Testis (tissue), 3 donors: ENCODE measurements around the gene ELAPOR1. TPM values are rescaled to one million over a fixed set of nuclear protein-coding genes. Genes with fewer than 3 reads are reported as not detected.

ENCODE experiments used
- DNase-seq: peaks from one replicate; pipeline ENCODE4 v3.0.0-alpha.2; 2019
- H3K27ac ChIP-seq, 2 donors: fragments of 200-600 bp; sonication (generic); one replicate each; pipeline ENCODE4 v1.5.1; 2019
- H3K27me3 ChIP-seq: fragments of 200-600 bp; sonication (generic); one replicate; pipeline ENCODE4 v1.5.1; 2019
- H3K36me3 ChIP-seq: fragments of 200-600 bp; sonication (generic); one replicate; pipeline ENCODE4 v1.5.1; 2017; ENCODE audit warnings: low read depth; ENCODE audit errors: missing control alignments
- H3K4me1 ChIP-seq: fragments of 200-600 bp; sonication (generic); one replicate; pipeline ENCODE4 v1.5.1; 2019
- H3K4me3 ChIP-seq, 2 donors: fragments of 200-600 bp; sonication (generic); one replicate each; pipeline ENCODE4 v1.5.1; 2017 to 2019
- H3K9me3 ChIP-seq: fragments of 200-600 bp; sonication (generic); one replicate; pipeline ENCODE4 v1.5.1; 2017
- POLR2A ChIP-seq: fragments of 450-650 bp; IDR thresholded peaks from one replicate; pipeline ENCODE4 v1.6.1; 2017; ENCODE audit warnings: antibody characterized with exemption, mild to moderate bottlenecking, moderate library complexity
- WGBS, 2 donors: methylation state at CpG; one replicate each; pipeline ENCODE4 v1.1.5; 2018; 5-methylcytosine and 5-hydroxymethylcytosine counted together
- intact Hi-C: fragments of 100-400 bp; cut with DNase I; formaldehyde crosslinking; loops from one replicate; pipeline ENCODE4 v1.15.1; 2023; ENCODE audit warnings: low total_unique reads
- polyA plus RNA-seq: library from polyadenylated mRNA; stranded (reverse); fragments of 350-450 nt; fragmentation: Illumina TruSeq; extraction: RNeasy Lipid Tissue Mini Kit (QIAGEN cat#74804); gene quantifications from one replicate; pipeline ENCODE4 v1.2.3, GENCODE V29; 2014; ENCODE audit warnings: low read depth, low replicate concordance; ENCODE audit not compliant: insufficient read depth
- total RNA-seq, 2 donors: library from RNA; depleted of rRNA; stranded (reverse); fragments of >200 nt; gene quantifications; one replicate each; pipeline ENCODE4 v1.2.3, GENCODE V29; 2016
- TF ChIP-seq, protein P1 (sequence below), 3 experiments: fragments of 450-650 bp in 2 of 3; fragments of 200-600 bp in 1 of 3; sonication (generic) in 1 of 3; IDR thresholded peaks; one replicate each; pipeline ENCODE4 v1.5.1; 2016 to 2019; ENCODE audit warnings: antibody characterized with exemption in 3 of 3, mild to moderate bottlenecking in 2 of 3, moderate library complexity in 1 of 3

Gene ELAPOR1
- total and polyA plus RNA-seq, 3 donors from 2014 or later = 31.2 to 82.3 (median 47.8) TPM

GRCh38 chr1:109104364-109105151 lies 9.4 kb upstream of the ELAPOR1 start:
- 71 to 77% methylated on average over 20 of the region's 20 CpGs for WGBS, 2 donors
- TF ChIP-seq, protein P1, sequence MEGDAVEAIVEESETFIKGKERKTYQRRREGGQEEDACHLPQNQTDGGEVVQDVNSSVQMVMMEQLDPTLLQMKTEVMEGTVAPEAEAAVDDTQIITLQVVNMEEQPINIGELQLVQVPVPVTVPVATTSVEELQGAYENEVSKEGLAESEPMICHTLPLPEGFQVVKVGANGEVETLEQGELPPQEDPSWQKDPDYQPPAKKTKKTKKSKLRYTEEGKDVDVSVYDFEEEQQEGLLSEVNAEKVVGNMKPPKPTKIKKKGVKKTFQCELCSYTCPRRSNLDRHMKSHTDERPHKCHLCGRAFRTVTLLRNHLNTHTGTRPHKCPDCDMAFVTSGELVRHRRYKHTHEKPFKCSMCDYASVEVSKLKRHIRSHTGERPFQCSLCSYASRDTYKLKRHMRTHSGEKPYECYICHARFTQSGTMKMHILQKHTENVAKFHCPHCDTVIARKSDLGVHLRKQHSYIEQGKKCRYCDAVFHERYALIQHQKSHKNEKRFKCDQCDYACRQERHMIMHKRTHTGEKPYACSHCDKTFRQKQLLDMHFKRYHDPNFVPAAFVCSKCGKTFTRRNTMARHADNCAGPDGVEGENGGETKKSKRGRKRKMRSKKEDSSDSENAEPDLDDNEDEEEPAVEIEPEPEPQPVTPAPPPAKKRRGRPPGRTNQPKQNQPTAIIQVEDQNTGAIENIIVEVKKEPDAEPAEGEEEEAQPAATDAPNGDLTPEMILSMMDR (IDR thresholded peaks at IDR 0.05) = no peak
- no peak for TF ChIP-seq POLR2A
- peaks cover 9% of the 10 kb centered on the region for H3K4me1 ChIP-seq
- no peak overlapping the region for H3K4me3 ChIP-seq
- no peaks in the 10 kb centered on the region for H3K9me3 ChIP-seq
- no peak for DNase-seq
- H3K27ac ChIP-seq = no peak overlapping the region
- no peaks in the 10 kb centered on the region for H3K36me3 ChIP-seq
- no peaks in the 10 kb centered on the region for H3K27me3 ChIP-seq
- intact Hi-C loops = no loop called here

DNA sequence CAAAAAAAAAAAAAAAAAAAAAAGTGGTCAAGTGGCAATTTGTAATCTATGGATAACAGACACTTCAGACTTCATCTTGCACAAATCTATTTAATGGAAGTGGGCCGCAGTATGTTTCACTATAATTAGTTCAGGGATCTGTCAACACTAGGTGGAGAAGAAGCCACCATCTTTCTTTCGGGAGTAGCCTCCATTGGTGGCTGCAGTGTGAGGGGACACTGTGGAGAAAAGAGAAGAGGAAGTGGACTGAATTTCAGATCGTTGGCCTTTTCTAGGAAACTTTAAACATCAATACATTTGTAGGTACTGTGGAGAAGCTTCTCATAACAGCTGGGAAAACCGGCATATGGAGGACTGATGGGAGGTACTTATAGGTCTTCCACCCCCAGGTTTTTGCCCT lies 8.0 kb upstream of the ELAPOR1 start:
- H3K27ac ChIP-seq = no peak overlapping the region
- no peaks in the 10 kb centered on the region for H3K36me3 ChIP-seq
- intact Hi-C loops = no loop called here
- DNase-seq = no peak
- H3K4me1 ChIP-seq = peaks cover 9% of the 10 kb centered on the region
- 81 to 83% methylated on average over 4 of the region's 4 CpGs for WGBS, 2 donors
- TF ChIP-seq, protein P1 (IDR thresholded peaks at IDR 0.05) = no peak
- TF ChIP-seq POLR2A = no peak
- H3K9me3 ChIP-seq = no peaks in the 10 kb centered on the region
- no peak overlapping the region for H3K4me3 ChIP-seq
- H3K27me3 ChIP-seq = no peaks in the 10 kb centered on the region

DNA sequence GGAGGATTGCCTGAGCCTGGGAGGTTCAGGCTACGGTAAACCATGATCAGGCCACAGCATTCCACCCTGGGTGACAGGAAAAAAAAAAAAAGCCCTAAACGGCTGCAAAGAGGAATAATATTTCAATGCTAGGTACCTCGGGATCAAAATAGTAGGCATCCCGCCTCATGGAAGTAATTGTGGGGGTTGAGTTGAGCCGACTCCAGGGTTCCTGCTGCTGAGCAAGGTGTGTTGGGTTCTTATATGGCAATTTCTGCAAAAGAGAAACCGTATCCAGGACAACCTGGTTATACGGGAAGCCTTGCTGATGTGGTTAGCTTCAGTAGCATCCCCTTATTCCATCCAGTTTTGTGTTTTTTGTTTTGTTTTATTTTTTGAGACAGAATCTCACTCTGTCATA lies 6.1 kb upstream of the ELAPOR1 start:
- Histone ChIP-seq H3K27ac (no peak overlapping the region), H3K9me3 (no peaks in the 10 kb centered on the region), H3K4me1 (peaks cover 14% of the 10 kb centered on the region), H3K36me3 (no peaks in the 10 kb centered on the region), H3K27me3 (no peaks in the 10 kb centered on the region), H3K4me3 (no peak overlapping the region)
- DNase-seq = no peak
- 84 to 87% methylated on average over 7 of the region's 7 CpGs for WGBS, 2 donors
- intact Hi-C loops = no loop called here
- TF ChIP-seq POLR2A = no peak
- TF ChIP-seq, protein P1 (IDR thresholded peaks at IDR 0.05) = no peak

- Histone ChIP-seq H3K4me3 (no peak overlapping the region), H3K36me3 (no peaks in the 10 kb centered on the region), H3K27ac (no peak overlapping the region), H3K9me3 (no peaks in the 10 kb centered on the region), H3K4me1 (peaks cover 13% of the 10 kb centered on the region), H3K27me3 (no peaks in the 10 kb centered on the region)
- 72 to 89% methylated on average over 3 of the region's 3 CpGs for WGBS, 2 donors
- DNase-seq = no peak
- TF ChIP-seq, protein P1 (IDR thresholded peaks at IDR 0.05) = no peak
- TF ChIP-seq POLR2A = no peak
- intact Hi-C loops = no loop called here
These were observed 4.0 kb upstream of the ELAPOR1 start for GRCh38 chr1:109109906-109110305.
